C4-2B (cell line): ENCODE measurements around the gene ARHGAP10.

Experiments
- ZFX ChIP-seq: fragments of 450-650 bp; IDR thresholded peaks from 2 replicates; pipeline ENCODE4 v1.6.1; 2017
- TF ChIP-seq, protein P1 (sequence below): fragments of 450-650 bp; conservative IDR thresholded peaks from 2 replicates; pipeline ENCODE4 v1.5.1; 2017; ENCODE audit warnings: mild to moderate bottlenecking

GRCh38 chr4:147981305-147981704 lies 249.4 kb downstream of the ARHGAP10 start:
- TF ChIP-seq, protein P1, sequence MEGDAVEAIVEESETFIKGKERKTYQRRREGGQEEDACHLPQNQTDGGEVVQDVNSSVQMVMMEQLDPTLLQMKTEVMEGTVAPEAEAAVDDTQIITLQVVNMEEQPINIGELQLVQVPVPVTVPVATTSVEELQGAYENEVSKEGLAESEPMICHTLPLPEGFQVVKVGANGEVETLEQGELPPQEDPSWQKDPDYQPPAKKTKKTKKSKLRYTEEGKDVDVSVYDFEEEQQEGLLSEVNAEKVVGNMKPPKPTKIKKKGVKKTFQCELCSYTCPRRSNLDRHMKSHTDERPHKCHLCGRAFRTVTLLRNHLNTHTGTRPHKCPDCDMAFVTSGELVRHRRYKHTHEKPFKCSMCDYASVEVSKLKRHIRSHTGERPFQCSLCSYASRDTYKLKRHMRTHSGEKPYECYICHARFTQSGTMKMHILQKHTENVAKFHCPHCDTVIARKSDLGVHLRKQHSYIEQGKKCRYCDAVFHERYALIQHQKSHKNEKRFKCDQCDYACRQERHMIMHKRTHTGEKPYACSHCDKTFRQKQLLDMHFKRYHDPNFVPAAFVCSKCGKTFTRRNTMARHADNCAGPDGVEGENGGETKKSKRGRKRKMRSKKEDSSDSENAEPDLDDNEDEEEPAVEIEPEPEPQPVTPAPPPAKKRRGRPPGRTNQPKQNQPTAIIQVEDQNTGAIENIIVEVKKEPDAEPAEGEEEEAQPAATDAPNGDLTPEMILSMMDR: no peak
- no peak for TF ChIP-seq ZFX
